HG03520 (cell line): ENCODE measurements around the gene PTGDS.
"Not testable (repeated sequence)": the region's sequence is repeated elsewhere in the genome, so short reads cannot be mapped to it uniquely, and the experiment has no call there.

Experiments
- ATAC-seq: cut with Tn5 transposase; IDR thresholded peaks from one replicate; pipeline ENCODE4 v1.9.1; 2021; ENCODE audit warnings: mild to moderate bottlenecking, moderate library complexity; ENCODE audit not compliant: unreplicated experiment

The PTGDS gene

GRCh38 chr9:136985853-136986252 lies 8.5 kb downstream of the PTGDS start:
- no peak for ATAC-seq

- ATAC-seq = no peak
Observed at GRCh38 chr9:136988872-136989271, 11.6 kb downstream of the PTGDS start.

- ATAC-seq = no peak
Observed at GRCh38 chr9:136990242-136990911, 13.1 kb downstream of the PTGDS start.

- ATAC-seq = peak; percentile 72
Observed at GRCh38 chr9:136991993-136992818, 14.9 kb downstream of the PTGDS start, which contains the start of gene PAXX. Gene PAXX (plus strand): TSS chr9:136992422. CDS start chr9:136992444, 22 bp downstream.

DNA sequence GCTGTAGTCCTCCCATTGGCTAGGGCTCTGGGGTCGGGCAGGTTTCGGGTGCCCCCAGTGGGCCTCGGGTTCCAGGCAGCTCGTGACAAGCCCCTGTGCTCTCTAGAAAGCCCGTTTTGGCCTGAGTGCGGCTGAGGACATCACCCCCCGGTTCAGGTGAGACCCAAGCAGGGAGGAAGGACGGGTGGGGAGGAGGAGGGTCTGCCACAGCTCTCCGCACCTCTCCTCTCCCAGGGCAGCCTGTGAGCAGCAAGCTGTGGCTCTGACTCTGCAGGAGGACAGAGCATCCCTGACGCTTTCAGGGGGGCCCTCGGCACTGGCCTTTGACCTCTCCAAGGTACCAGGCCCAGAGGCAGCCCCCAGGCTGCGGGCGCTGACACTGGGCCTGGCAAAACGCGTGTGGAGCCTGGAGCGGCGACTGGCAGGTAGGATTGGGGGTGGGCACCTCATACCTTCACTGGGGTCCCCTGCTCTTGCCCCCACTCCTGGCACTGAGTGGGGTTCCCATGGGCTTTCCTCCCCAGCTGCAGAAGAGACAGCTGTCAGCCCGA lies 15.6 kb downstream of the PTGDS start:
- ATAC-seq = no peak

DNA sequence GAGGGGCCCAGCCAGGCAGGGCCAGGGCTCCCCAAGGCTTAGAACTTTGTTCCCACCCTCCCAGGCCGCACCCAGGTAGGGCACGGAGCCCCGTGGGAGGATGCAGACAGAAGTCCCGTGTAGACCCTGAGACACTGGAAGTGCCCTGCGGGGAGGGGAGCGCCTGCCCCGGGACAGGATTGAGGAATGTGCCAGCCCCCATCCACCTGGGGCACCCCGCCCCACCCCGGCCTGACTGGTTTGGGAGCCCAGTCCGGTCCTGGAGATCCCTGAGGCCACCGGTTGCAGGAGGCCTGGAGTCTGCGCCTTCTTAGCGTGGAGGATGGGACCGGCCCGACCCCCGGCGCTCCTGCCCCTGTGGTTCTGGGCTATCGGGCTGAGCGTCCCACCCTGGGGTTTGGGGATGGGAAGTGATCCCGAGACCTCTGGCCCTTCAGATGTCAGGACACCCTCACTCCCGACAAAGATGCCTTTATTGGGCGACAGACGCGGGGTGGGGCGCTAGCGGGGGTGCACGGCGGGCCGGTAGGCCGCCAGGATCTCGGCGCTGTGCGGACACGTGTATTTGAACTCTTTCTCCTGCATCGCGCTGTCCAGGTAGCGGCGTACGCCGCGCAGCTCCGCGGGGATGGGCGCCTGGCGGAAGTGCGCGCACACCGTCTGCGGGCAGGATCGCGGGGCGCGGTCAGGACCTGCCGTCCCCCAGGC lies 17.0 kb downstream of the PTGDS start:
- no peak for ATAC-seq

GRCh38 chr9:136994888-136995230 lies 17.6 kb downstream of the PTGDS start:
- no peak for ATAC-seq

GRCh38 chr9:136995362-136995761 lies 18.1 kb downstream of the PTGDS start:
- no peak for ATAC-seq

DNA sequence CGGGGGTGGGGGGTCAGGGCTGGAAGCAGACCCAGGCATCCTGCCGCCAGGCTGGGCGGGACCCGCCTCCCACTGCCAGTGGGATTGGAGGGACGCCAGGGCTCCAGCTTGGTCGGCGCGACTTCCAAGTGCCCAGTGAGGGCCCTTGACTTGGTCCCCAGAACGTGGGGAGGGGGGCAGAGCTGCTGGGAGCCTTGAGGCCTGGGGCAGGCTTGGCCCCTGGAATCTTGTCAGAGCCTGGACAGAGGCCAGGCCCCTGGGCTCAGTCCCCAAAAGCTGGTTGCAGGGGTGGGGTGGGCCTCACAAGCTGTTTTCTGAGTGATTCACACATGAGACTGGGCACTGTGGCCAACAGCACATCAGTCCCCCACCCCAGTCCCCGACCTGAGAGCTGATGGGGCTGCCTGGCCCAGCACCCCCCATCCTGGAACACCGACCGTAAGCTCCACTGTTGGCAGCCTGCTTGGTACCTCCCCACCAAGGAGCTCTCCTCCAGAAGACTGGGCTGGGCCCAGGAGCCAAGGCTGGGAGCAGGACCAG lies 18.5 kb downstream of the PTGDS start:
- ATAC-seq = no peak

GRCh38 chr9:136996361-136997292 lies 19.3 kb downstream of the PTGDS start, which contains the start of gene CLIC3:
Gene CLIC3 (minus strand): TSS chr9:136996568. CDS start chr9:136996543, 25 bp downstream.
- ATAC-seq = no peak

GRCh38 chr9:136997371-136997770 lies 20.1 kb downstream of the PTGDS start:
- no peak for ATAC-seq

- ATAC-seq = no peak
Observed at GRCh38 chr9:136997830-136998234, 20.5 kb downstream of the PTGDS start.

GRCh38 chr9:137000177-137000930 lies 23.1 kb downstream of the PTGDS start:
- ATAC-seq = peak; percentile 58

- no peak for ATAC-seq
Observed at GRCh38 chr9:137001857-137002645, 24.7 kb downstream of the PTGDS start.

DNA sequence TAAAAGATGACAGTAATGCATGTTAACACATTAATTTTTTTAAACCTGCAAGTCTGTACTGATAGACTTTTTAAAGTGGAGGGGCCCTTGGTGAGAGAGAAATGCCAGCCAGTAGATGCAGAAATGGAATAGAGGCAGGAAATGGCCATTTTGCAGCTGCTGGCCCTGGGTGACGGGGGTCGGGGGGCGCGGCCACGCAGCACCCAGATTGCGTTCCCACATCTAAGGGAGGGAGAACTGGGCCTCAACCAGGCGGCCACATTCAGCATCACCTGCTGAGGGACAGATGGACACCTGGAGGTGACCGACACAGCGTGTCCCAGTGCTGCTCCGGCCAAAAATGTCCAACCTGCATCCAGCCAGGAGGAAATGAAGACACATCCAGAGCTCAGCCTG lies 25.3 kb downstream of the PTGDS start:
- no peak for ATAC-seq

- not testable (repeated sequence) for ATAC-seq
Observed at GRCh38 chr9:137004285-137004684, 27.0 kb downstream of the PTGDS start.

DNA sequence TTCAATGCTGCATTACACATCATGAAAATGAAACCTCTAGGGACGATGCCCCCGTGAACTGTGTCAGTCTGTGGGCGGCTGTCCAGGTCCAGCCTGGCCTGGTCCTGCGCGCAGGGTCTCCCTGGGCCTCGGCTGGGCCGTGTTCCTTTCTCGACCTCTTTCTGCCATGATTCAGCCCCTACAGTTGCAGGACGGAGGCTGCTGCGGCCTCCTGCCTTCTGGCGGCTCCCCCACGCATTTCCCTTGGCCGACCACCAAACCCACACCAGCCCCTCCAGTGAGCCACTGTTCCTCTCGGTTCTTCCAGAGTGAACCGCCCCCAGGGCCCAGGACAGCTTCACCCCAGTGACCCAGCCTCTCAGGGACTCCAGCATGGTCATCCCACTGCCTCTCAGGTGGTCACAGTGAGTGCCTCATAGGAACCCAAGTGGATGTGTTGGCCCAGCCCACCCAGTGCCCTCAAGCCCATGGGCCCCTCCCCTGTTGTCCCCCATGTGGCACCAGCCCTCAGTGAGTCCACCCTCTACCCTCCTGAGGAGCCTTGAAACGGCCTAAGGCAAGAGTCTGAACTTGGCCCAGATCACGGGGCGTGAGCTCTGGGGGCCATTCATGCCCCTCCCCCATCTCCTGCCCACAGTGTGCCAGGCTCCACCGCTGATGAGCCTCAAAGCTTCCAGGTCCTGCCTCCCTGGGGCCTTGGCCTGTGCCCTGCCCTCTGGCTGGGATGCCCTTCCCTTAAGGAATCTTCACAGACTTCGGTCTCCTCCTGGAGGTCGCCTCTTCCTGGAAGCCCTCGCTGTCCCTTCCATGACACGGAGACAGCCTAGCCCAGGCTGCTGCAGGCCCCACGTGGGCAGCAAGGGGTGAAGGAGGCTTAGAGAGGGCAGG lies 29.1 kb downstream of the PTGDS start:
- ATAC-seq = no peak
